HG03159 (cell line): Measurements from ENCODE around the gene MICAL2.

Experiments used
- ATAC-seq: cut with Tn5 transposase; IDR thresholded peaks from one replicate; pipeline ENCODE4 v1.9.1; 2021; ENCODE audit warnings: mild to moderate bottlenecking, moderate library complexity; ENCODE audit not compliant: unreplicated experiment

The MICAL2 gene

GRCh38 chr11:12114193-12115033 is 4.0 kb downstream of the MICAL2 start:
- ATAC-seq, result no peak

GRCh38 chr11:12116425-12117032 is 6.1 kb downstream of the MICAL2 start:
- no peak for ATAC-seq

GRCh38 chr11:12117200-12117599 is 6.8 kb downstream of the MICAL2 start:
- ATAC-seq, result no peak

DNA sequence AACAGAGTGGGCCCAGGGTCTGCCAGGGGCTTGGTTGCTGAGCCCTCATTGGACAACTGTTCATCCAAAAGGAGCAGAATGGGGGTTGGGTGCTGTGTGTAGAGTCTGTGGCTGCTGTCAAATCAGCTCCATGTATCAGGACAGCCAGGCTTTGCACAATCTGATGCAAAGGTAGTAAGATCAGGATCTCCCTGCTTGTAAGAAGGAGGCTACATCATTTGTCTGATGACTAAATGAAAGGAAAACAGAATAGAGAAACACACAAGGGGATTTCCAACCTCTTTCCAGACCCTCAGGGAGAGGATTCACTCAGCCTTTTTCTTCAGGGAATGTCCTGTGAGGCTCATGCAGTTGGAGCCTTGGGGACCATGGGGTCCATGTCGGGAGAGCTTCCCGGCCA is 7.2 kb downstream of the MICAL2 start:
- ATAC-seq, result no peak

- ATAC-seq, result no peak
Measured at GRCh38 chr11:12118949-12119348, 8.6 kb downstream of the MICAL2 start.

DNA sequence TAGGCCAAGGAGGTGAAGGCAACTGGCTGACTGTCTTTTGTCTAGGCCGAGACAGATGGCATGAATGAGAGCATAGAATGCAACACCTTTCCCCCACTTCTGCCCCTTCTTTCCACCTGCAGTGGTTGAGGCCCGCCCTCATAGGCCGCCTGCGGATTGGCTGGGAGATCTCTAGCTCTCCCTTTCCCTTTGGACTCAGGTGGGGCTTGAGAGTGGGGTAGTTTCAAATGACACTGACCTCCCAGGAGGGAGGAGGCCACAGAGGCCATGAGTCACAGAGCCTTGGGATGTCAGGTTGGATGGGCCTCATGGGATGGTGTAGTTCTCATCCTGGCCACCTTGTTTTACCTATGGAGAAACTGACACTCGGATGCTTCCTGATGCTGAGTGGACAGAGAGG is 9.1 kb downstream of the MICAL2 start:
- no peak for ATAC-seq

GRCh38 chr11:12120031-12121008 is 9.9 kb downstream of the MICAL2 start:
- ATAC-seq, result no peak

DNA sequence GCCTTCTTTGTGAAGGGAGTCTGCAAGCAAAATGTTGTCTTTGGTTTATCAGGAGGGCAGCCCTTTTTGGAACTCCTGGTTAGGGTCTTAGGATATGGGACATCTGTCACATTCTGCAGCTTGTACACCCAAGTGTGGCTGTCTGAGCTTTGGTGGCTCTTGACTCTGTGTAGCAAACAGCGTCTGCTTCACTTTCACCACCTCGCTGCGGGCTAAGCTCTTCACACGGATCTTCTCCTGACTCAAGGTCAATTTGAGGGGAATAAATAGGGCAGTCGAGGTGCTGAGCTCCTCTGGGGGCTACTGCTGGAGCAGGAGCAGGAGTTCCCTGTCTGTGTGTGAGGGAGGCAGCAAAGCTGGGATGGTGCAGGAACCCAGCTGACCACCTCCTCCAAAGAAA is 10.6 kb downstream of the MICAL2 start:
- no peak for ATAC-seq

- no peak for ATAC-seq
Measured at GRCh38 chr11:12121517-12121916, 11.1 kb downstream of the MICAL2 start.

DNA sequence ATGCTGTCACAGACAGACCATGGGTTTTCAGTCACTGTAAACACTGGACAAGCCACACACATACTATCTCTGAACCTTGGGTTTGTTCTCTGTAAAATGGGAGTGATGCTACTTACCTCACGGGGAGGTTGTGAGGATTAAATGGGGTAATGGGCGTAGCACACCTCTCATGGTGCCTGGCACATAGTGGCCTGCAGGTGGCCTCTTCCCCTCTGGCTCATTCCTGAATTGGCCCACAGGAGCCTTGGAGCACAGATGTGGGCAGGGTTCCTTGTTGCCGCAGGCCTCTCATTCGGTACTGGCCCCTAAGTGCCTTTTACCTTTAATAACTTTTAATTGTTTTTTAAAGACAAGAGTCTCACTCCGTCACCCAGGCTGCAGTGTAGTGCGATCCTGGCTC is 11.7 kb downstream of the MICAL2 start:
- ATAC-seq, result no peak

- ATAC-seq, result no peak
Measured at GRCh38 chr11:12123273-12123672, 12.9 kb downstream of the MICAL2 start.

GRCh38 chr11:12123799-12124198 is 13.4 kb downstream of the MICAL2 start:
- no peak for ATAC-seq

DNA sequence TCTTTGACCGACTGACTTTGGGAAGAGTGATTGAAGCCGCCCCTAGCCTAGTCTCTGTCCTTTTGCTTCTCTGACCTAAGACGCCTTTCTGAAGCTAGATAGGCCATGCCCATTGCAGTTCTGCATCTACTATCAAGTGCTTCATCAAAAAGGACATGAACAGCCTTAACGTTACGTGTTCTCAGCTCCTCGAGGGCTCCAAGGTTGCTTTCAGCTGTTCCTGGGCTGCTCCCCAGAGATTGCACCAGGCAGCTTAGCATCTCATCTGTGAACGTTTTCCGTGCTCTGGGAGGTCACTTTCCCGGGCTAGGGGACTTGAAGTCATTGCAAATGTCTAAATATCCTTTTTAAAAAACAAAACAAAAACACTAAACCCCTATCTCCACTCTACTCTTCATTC is 13.9 kb downstream of the MICAL2 start:
- ATAC-seq, result no peak

DNA sequence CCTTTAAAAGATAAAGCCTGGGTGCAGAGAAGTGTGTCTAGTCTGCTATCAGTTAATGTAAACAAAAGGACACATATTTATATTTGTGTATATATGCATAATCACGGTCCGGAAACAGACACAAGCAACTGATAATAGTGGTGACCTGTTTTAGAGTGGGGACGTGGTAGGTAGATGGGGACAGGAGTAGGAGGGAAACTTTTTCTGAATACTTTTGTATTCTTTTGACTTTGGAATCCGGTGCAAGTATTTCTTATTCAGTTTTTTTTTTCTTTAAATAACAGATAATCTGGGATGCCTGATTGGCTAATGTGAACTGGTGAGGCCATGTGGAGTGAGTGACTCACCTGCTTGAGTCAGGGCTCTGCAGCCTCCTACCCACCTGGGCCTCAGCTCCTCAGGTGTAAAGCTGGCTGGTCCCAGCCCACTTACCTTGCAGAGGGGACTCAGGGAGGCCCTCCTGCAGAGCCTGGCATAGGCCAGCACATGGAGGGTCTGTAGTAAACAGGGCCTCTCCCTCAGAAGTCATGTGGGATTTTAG is 15.3 kb downstream of the MICAL2 start:
- no peak for ATAC-seq

GRCh38 chr11:12126344-12127019 is 16.1 kb downstream of the MICAL2 start:
- no peak for ATAC-seq

DNA sequence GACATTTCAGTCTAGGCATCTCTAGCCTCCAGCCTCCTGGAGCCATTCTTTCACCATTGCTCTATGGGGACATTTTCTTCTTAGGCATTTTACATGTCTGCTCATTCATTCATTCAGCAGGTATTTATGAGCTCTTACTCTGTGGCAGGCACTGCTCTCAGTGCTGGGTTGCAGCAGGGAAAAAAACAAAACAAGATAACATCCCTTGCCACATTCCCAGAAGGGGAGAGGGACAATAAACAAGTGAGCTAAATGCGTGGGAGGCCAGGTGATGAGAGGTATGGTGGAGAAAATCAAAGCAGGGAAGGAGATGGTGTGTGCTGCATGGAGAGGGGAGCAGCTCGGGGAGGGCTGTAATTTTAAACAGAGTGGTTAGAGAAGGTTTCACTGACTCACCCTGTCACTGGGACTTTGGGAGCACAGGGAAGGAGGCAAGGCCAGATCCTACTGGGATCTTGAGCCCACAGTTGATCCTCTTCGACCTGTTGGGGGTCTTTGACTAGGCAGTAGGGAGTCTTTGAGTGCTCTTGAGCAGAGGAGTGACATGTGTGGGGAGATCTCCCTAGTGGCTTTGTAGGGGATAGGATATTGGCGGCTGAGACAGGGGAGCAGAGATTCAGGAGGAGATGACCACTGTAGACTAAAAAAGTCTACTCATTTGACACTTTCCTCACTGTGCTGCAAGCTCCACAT is 17.0 kb downstream of the MICAL2 start:
- no peak for ATAC-seq

- ATAC-seq, result no peak
Measured at GRCh38 chr11:12128301-12128751, 17.9 kb downstream of the MICAL2 start.

- ATAC-seq, result no peak
Measured at GRCh38 chr11:12129227-12129626, 18.8 kb downstream of the MICAL2 start.

DNA sequence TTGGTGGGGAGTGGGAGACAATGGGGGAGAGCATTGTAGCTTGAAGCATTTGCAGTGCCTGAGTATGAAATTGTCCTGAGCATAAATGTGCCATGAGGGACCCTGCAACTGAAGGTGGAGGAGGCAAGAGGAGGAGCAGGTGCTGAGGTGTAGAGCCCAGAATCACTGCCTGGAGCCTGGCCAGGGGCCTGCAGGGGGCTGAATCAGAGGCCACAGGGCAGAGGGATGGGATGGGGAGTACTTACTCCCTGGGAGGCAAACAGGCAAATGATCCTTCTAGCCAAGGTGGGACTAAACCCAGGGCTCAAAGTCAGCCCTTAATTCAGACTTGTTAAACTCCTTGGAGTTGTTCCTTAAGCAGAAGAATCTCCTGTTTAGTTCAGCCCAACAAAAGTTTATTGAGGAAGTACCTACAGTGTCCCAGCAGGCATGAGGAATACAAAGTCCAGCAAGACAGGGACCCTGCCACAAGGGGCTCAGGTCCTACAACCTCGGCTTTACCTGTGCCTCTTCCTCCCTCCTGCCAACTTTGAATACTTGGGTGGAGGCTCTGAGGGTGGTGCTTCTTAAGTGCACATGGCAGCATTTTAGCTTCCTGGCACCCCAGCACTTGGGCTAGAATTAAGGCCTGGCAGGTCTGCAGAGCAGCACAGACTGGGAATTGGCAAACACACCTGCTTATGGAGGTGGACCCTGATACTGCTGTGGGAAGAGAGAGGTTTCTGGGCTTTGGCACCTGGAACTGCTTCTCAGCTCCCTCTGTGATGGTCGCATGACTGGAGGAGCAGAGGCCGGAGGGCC is 20.0 kb downstream of the MICAL2 start:
- ATAC-seq, result no peak
